Muscle of leg (tissue), 11 donors: Measurements from ENCODE around the gene PDK2. TPM values are rescaled to one million over a fixed set of nuclear protein-coding genes. Genes with fewer than 3 reads are reported as not detected.

Experiments
- DNase-seq: peaks from one replicate; pipeline ENCODE4 v3.0.0; 2013
- H3K27ac ChIP-seq: one replicate; pipeline ENCODE4 v1.5.1; 2013; ENCODE audit warnings: mild to moderate bottlenecking, low read length, control low read depth
- H3K27me3 ChIP-seq: one replicate; pipeline ENCODE4 v1.6.1; 2013; ENCODE audit warnings: low read length; ENCODE audit not compliant: control insufficient read depth, insufficient read depth
- H3K36me3 ChIP-seq: one replicate; pipeline ENCODE4 v1.6.1; 2013; ENCODE audit warnings: low read length; ENCODE audit not compliant: control insufficient read depth, insufficient read depth
- H3K4me1 ChIP-seq: one replicate; pipeline ENCODE4 v1.6.1; 2013; ENCODE audit warnings: low read length; ENCODE audit not compliant: control insufficient read depth, insufficient read depth
- H3K4me3 ChIP-seq: one replicate; pipeline ENCODE4 v1.5.1; 2013; ENCODE audit warnings: low read length, control low read depth
- H3K9me3 ChIP-seq: replicated peaks from 2 replicates; pipeline ENCODE4 v1.6.1; 2013; ENCODE audit warnings: low read depth, low read length; ENCODE audit not compliant: control insufficient read depth
- WGBS: methylation state at CpG from one replicate; pipeline ENCODE4 v1.1.5; 2013; ENCODE audit warnings: missing lambda C conversion rate; ENCODE audit not compliant: insufficient coverage; 5-methylcytosine and 5-hydroxymethylcytosine counted together
- polyA plus RNA-seq, 8 donors: library from polyadenylated mRNA; unstranded; fragments of 120-200 nt; gene quantifications; one replicate each; pipeline versions ENCODE4 v1.2.1 to v1.2.3, GENCODE V29; 2013; ENCODE audit warnings: inconsistent platforms in 1 of 8, low replicate concordance in 1 of 8; ENCODE audit not compliant: insufficient read length in 8 of 8, insufficient read depth in 1 of 8
- total RNA-seq: library from RNA; stranded (reverse); fragments of 120-200 nt; gene quantifications from one replicate; pipeline ENCODE4 v1.2.4, GENCODE V29; 2013

Gene PDK2
- total and polyA plus RNA-seq, 9 donors = 22.2 to 75.1 (median 59.5) TPM

DNA sequence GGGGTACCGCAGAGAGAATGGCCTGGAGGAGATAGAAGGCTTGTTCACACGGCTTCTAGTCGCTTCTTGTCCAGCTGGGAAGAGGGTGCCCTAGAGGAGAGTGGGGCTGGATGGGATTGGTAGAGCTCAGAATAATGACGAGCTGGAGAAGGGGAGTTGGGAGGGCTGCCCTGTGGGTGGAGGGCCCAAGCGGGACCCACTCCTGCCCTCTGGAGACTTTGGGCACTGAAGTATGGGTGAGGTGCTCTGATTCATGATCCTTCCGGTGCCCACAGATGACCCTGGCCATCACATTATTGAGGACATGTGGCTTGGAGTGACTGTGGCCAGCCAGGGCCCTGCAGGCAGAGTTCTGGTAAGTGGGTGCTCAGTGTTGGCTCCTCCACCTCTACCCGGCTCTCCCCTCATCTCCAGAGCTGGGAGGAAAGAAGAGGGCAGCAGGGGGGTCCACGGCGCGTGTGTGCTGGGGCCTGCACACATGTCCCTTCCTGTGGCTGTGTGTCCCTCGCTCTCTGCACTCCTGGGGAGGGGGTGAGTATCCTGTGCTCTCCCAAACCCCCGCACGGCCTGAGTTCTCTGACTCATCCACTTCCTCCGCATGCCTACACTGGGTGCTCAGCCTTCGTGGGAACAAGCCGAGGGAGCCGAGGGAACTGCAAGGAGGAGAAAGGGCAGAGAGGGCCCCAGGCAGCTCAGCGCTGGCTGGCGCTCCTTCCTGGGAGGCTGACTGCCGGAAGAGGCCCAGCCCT lies 30.7 kb upstream of the PDK2 start:
- Histone ChIP-seq H3K4me1 (peaks cover 63% of the 10 kb centered on the region), H3K9me3 (no peaks in the 10 kb centered on the region), H3K27me3 (no peaks in the 10 kb centered on the region), H3K36me3 (peaks cover 5% of the 10 kb centered on the region), H3K4me3 (no peak overlapping the region), H3K27ac (no peak overlapping the region)
- 64% methylated on average over 13 of the region's 20 CpGs for WGBS
- peak; percentile 31 for DNase-seq

DNA sequence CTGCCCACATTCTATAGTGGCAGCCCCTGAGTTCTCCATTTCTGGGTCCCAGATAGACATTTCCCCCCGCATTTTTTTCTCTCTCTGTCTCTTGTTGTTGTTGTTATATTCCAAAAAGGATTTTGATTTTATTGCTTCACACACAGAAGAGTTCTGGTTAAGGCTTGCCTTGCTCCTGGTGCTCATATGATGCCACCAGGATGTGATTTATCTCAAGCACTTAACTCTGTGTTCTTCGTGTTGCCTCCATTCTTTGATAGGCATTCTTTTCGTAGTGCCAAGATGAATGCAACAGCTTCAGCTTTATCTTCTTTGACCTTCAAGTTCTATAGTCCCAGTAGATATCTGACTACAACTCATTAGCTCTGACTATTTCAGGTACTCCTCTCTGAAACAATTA lies 30.1 kb upstream of the PDK2 start:
- peaks cover 10% of the 10 kb centered on the region for H3K36me3 ChIP-seq

DNA sequence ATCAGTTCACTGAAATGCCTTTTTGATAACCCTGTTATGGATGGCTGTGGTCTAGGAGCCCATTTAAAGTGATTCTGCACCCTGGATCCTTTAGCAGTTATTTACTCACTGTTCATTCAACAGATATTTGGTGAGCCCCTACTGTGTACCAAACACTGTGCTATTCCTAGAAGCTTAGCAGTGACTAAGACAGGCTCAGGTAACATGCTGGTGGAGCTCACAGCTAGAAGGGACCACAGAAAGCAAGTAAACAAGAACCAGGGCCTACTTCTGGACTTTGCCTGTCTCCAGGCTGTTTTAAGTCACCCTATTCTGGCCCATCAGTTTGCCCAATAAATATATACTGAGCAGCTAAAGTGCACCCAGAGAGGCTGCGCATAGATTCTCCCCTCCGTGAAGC lies 28.2 kb upstream of the PDK2 start:
- no peaks in the 10 kb centered on the region for H3K9me3 ChIP-seq
- no peaks in the 10 kb centered on the region for H3K27me3 ChIP-seq
- H3K4me1 ChIP-seq = peaks cover 37% of the 10 kb centered on the region
- peaks cover 21% of the 10 kb centered on the region for H3K36me3 ChIP-seq
- no peak overlapping the region for H3K4me3 ChIP-seq
- no peak for DNase-seq
- WGBS = 90% methylated on average over 2 of the region's 2 CpGs
- H3K27ac ChIP-seq = peak overlapping the region; percentile 35

More for the DNA sequence above, 30.1 kb upstream of the PDK2 start:
- Histone ChIP-seq H3K9me3 (no peaks in the 10 kb centered on the region), H3K4me1 (peaks cover 57% of the 10 kb centered on the region), H3K27ac (no peak overlapping the region), H3K4me3 (no peak overlapping the region), H3K27me3 (no peaks in the 10 kb centered on the region)
- DNase-seq = no peak
- 74% methylated on average over 2 of the region's 3 CpGs for WGBS

DNA sequence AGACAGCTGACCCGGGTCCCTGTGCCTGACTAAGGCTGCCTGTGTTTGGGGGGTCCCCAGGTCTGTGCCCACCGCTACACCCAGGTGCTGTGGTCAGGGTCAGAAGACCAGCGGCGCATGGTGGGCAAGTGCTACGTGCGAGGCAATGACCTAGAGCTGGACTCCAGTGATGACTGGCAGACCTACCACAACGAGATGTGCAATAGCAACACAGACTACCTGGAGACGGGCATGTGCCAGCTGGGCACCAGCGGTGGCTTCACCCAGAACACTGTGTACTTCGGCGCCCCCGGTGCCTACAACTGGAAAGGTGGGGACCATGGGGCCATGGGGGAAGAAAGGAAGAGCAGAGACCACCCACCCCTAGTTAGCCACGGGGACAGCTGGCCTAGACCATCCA lies 27.2 kb upstream of the PDK2 start:
- Histone ChIP-seq H3K9me3 (no peaks in the 10 kb centered on the region), H3K27me3 (no peaks in the 10 kb centered on the region), H3K36me3 (peaks cover 27% of the 10 kb centered on the region), H3K4me3 (no peak overlapping the region), H3K27ac (no peak overlapping the region), H3K4me1 (peaks cover 27% of the 10 kb centered on the region)
- WGBS = 91% methylated on average over 9 of the region's 13 CpGs
- DNase-seq = no peak

GRCh38 chr17:50070908-50071680 lies 24.1 kb upstream of the PDK2 start:
- Histone ChIP-seq H3K9me3 (no peaks in the 10 kb centered on the region), H3K4me3 (no peak overlapping the region), H3K27me3 (no peaks in the 10 kb centered on the region), H3K27ac (no peak overlapping the region), H3K36me3 (peaks cover 41% of the 10 kb centered on the region), H3K4me1 (peaks cover 8% of the 10 kb centered on the region)
- DNase-seq = no peak
- 95% methylated on average over 13 of the region's 16 CpGs for WGBS

DNA sequence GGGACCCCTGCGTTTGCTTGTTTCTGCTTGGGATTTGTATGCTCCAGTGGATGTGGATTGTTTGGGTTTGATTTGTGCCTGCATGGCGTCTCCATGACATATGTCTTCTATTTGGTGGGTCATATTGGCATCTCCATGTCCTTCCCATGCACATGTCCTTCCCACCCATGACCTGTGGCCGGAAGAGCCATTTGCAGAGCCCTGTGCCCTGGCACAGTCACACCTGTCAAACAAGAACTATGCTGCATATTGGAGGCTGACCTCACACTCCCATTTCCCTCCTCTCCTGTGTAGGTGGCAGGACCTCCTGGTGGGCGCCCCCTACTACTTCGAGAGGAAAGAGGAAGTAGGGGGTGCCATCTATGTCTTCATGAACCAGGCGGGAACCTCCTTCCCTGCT lies 23.5 kb upstream of the PDK2 start:
- Histone ChIP-seq H3K27me3 (peaks cover 4% of the 10 kb centered on the region), H3K36me3 (peaks cover 41% of the 10 kb centered on the region), H3K4me1 (peaks cover 14% of the 10 kb centered on the region), H3K4me3 (no peak overlapping the region), H3K27ac (no peak overlapping the region), H3K9me3 (no peaks in the 10 kb centered on the region)
- 100% methylated on average over 1 of the region's 6 CpGs for WGBS
- no peak for DNase-seq

GRCh38 chr17:50072130-50072529 lies 23.0 kb upstream of the PDK2 start:
- Histone ChIP-seq H3K27me3 (peaks cover 7% of the 10 kb centered on the region), H3K36me3 (peaks cover 42% of the 10 kb centered on the region), H3K4me1 (peaks cover 14% of the 10 kb centered on the region), H3K9me3 (no peaks in the 10 kb centered on the region), H3K4me3 (no peak overlapping the region), H3K27ac (no peak overlapping the region)
- no peak for DNase-seq
- 90% methylated on average over 3 of the region's 3 CpGs for WGBS

- peaks cover 18% of the 10 kb centered on the region for H3K4me1 ChIP-seq
- H3K9me3 ChIP-seq = no peaks in the 10 kb centered on the region
- peaks cover 10% of the 10 kb centered on the region for H3K27me3 ChIP-seq
- H3K4me3 ChIP-seq = no peak overlapping the region
- DNase-seq = no peak
- peaks cover 49% of the 10 kb centered on the region for H3K36me3 ChIP-seq
- WGBS = no CpG with 5 or more reads among the region's 1 CpG
- H3K27ac ChIP-seq = no peak overlapping the region
Measured at GRCh38 chr17:50072925-50073324, 22.2 kb upstream of the PDK2 start.

DNA sequence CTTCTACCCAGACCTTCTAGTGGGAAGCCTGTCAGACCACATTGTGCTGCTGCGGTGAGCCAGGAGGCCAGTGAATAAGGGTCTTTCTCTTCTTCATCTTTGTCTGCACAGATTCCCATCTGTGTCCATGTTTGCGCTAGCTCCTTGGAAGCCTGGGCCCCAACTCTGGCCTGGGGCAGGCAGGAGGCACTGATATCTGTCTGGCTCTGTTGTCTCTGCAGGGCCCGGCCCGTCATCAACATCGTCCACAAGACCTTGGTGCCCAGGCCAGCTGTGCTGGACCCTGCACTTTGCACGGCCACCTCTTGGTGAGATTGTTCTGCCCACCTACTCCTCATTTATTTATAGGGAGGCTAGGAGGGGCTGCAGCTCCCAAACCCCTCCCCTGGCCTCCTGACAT lies 20.9 kb upstream of the PDK2 start:
- WGBS = 96% methylated on average over 2 of the region's 6 CpGs
- no peak overlapping the region for H3K27ac ChIP-seq
- peaks cover 27% of the 10 kb centered on the region for H3K4me1 ChIP-seq
- no peak overlapping the region for H3K4me3 ChIP-seq
- no peaks in the 10 kb centered on the region for H3K9me3 ChIP-seq
- peaks cover 10% of the 10 kb centered on the region for H3K27me3 ChIP-seq
- DNase-seq = no peak
- H3K36me3 ChIP-seq = peaks cover 56% of the 10 kb centered on the region

DNA sequence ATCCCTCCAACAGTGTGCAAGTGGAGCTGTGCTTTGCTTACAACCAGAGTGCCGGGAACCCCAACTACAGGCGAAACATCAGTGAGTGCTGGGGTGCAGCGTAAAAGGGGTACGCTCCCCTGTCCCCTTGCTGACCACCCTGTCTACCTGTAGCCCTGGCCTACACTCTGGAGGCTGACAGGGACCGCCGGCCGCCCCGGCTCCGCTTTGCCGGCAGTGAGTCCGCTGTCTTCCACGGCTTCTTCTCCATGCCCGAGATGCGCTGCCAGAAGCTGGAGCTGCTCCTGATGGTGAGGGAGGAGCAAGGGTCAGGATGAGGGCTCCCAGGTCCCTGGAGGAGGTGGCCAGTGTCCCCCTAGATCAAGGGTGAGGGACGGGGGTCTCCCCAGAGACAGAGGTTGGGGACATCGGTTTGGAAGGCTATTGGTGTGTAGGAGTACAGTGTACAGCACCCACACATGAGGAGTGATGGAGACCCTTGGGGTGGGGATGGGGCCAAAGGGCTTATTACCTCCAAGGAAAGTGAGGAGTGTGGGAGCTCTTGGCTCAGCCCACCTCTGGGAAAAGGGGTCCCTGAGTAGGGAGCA lies 19.6 kb upstream of the PDK2 start:
- peaks cover 10% of the 10 kb centered on the region for H3K27me3 ChIP-seq
- H3K4me3 ChIP-seq = no peak overlapping the region
- H3K4me1 ChIP-seq = peaks cover 40% of the 10 kb centered on the region
- WGBS = 90% methylated on average over 16 of the region's 16 CpGs
- no peak for DNase-seq
- no peaks in the 10 kb centered on the region for H3K9me3 ChIP-seq
- H3K36me3 ChIP-seq = peaks cover 54% of the 10 kb centered on the region
- no peak overlapping the region for H3K27ac ChIP-seq
